Measurements from ENCODE around the gene MUC4. TPM values are rescaled to one million over a fixed set of nuclear protein-coding genes. Genes with fewer than 3 reads are reported as not detected.
"Not testable (repeated sequence)": the region's sequence is repeated elsewhere in the genome, so short reads cannot be mapped to it uniquely, and the experiment has no call there.

The MUC4 gene
- total RNA-seq, 1 donor from 2014 or later = not detected

DNA sequence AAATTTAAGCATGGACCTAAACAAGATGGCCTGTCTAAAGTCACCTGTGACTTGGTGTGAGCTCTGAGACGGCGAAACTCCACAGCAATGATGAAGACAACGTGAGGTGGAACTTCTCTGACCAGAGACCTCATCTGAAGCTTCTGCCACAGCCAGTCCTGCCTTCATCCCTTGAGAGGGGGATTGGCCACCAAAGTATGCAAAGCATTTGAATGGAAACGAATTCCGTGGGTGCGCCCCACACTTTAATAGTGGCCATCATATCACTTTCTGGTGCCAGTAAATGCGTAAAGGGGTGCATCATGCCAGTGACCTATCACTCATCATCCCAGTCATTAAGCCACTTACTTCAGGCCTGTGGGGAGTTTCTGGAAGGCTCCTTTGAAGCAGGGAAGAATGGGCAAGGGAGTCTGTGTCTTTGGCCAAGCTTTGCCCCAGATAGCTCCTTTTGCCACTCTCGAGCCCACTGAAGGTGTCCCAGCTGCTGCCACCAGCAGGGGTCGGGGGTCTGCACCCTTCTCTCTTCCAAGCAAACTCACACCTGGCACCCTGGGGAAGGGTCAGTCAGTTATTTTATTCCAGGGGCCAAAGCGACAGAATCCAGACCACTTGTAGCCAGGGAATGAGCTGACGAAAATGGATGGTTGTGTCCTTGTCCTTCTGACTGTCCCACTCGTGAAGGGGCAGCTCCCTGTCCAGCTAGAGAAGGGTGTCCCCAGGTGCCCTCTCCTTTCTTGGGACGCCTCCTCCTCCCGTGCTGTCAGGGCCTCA is 73.3 kb downstream of the MUC4 start:
- TF ChIP-seq EZH2 (IDR thresholded peaks at IDR 0.05) (no peak), EZH2phosphoT487 (IDR thresholded peaks at IDR 0.05) (no peak)
- TF ChIP-seq, protein P1, sequence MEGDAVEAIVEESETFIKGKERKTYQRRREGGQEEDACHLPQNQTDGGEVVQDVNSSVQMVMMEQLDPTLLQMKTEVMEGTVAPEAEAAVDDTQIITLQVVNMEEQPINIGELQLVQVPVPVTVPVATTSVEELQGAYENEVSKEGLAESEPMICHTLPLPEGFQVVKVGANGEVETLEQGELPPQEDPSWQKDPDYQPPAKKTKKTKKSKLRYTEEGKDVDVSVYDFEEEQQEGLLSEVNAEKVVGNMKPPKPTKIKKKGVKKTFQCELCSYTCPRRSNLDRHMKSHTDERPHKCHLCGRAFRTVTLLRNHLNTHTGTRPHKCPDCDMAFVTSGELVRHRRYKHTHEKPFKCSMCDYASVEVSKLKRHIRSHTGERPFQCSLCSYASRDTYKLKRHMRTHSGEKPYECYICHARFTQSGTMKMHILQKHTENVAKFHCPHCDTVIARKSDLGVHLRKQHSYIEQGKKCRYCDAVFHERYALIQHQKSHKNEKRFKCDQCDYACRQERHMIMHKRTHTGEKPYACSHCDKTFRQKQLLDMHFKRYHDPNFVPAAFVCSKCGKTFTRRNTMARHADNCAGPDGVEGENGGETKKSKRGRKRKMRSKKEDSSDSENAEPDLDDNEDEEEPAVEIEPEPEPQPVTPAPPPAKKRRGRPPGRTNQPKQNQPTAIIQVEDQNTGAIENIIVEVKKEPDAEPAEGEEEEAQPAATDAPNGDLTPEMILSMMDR (IDR thresholded peaks at IDR 0.05) = no peak
- H3K4me3 Mint-ChIP-seq = no peak overlapping the region
- no peak overlapping the region for H3K27ac Mint-ChIP-seq
- Histone ChIP-seq H2AFZ (replicated peaks) (no peak overlapping the region), H3K4me1 (no peaks in the 10 kb centered on the region), H4K20me1 (ENCODE audit: low read depth) (no peaks in the 10 kb centered on the region), H3K27ac (no peak overlapping the region), H3K79me2 (ENCODE audit: low read depth) (no peaks in the 10 kb centered on the region), H3K36me3 (no peaks in the 10 kb centered on the region), H3K9ac (no peak overlapping the region), H3K4me3 (no peak overlapping the region), H3K27me3 (peaks cover 2% of the 10 kb centered on the region), H3K4me2 (no peak overlapping the region), H3F3A (ENCODE audit: low read depth) (no peaks in the 10 kb centered on the region), H3K9me3 (ENCODE audit: low read depth) (no peaks in the 10 kb centered on the region)
- H3K4me1 Mint-ChIP-seq = peaks cover 1% of the 10 kb centered on the region
- no peak for DNase-seq (ENCODE audit: low spot score)
- peaks cover 1% of the 10 kb centered on the region for H3K36me3 Mint-ChIP-seq
- peaks cover 6% of the 10 kb centered on the region for H3K27me3 Mint-ChIP-seq (ENCODE audit: insufficient read depth, low read depth)
- no peaks in the 10 kb centered on the region for H3K9me3 Mint-ChIP-seq

DNA sequence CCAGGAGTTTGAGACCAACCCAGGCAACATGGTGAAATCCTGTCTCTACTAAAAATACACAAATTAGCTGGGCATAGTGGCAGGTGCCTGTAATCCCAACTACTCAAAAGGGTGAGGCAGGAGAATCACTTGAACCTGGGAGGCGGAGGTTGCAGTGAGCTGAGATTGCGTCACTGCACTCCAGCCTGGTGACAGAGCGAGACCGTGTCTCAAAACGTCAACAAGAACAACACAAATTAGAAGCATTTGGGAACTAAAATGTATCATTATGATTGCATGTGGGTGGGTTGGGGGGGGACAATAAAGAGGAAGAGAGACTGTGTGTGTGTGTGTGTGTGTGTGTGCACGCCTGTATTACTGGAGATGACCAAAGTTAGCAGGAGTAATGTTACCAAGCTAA is 73.9 kb downstream of the MUC4 start:
- H3K27ac ChIP-seq; H3F3A ChIP-seq (ENCODE audit: low read depth); DNase-seq (ENCODE audit: low spot score); H3K4me2 ChIP-seq; H3K4me3 ChIP-seq; H3K4me3 Mint-ChIP-seq; H3K79me2 ChIP-seq (ENCODE audit: low read depth); H3K27me3 Mint-ChIP-seq (ENCODE audit: insufficient read depth, low read depth); H3K9me3 ChIP-seq (ENCODE audit: low read depth); H3K9me3 Mint-ChIP-seq; H4K20me1 ChIP-seq (ENCODE audit: low read depth); H3K36me3 ChIP-seq; H3K36me3 Mint-ChIP-seq; H3K4me1 Mint-ChIP-seq; H2AFZ ChIP-seq (replicated peaks); H3K9ac ChIP-seq; H3K27ac Mint-ChIP-seq; H3K4me1 ChIP-seq; H3K27me3 ChIP-seq: not testable (repeated sequence)

GRCh38 chr3:195736866-195737490 is 74.8 kb downstream of the MUC4 start:
- Histone ChIP-seq H3K27me3 (no peaks in the 10 kb centered on the region), H2AFZ (replicated peaks) (no peak overlapping the region), H3K79me2 (ENCODE audit: low read depth) (no peaks in the 10 kb centered on the region), H3K4me2 (no peak overlapping the region), H4K20me1 (ENCODE audit: low read depth) (no peaks in the 10 kb centered on the region), H3K9me3 (ENCODE audit: low read depth) (no peaks in the 10 kb centered on the region), H3F3A (ENCODE audit: low read depth) (no peaks in the 10 kb centered on the region), H3K4me1 (no peaks in the 10 kb centered on the region), H3K27ac (no peak overlapping the region), H3K36me3 (no peaks in the 10 kb centered on the region), H3K9ac (no peak overlapping the region), H3K4me3 (no peak overlapping the region)
- no peak for TF ChIP-seq EZH2 (IDR thresholded peaks at IDR 0.05)
- TF ChIP-seq, protein P1 (IDR thresholded peaks at IDR 0.05) = no peak
- H3K27ac Mint-ChIP-seq = no peak overlapping the region
- no peaks in the 10 kb centered on the region for H3K9me3 Mint-ChIP-seq
- DNase-seq (ENCODE audit: low spot score) = no peak
- peaks cover 1% of the 10 kb centered on the region for H3K36me3 Mint-ChIP-seq
- peaks cover 8% of the 10 kb centered on the region for H3K4me1 Mint-ChIP-seq
- peaks cover 6% of the 10 kb centered on the region for H3K27me3 Mint-ChIP-seq (ENCODE audit: insufficient read depth, low read depth)
- H3K4me3 Mint-ChIP-seq = no peak overlapping the region

Measured in neural progenitor cell (in vitro differentiated cells).